DMS53 (cell line): ENCODE measurements around the gene NADK2.
"Not testable (repeated sequence)": the region's sequence is repeated elsewhere in the genome, so short reads cannot be mapped to it uniquely, and the experiment has no call there.

ENCODE experiments used
- DNase-seq: peaks from one replicate; lab custom pipeline; 2025; lab: John Stamatoyannopoulos, UW

The NADK2 gene

DNA sequence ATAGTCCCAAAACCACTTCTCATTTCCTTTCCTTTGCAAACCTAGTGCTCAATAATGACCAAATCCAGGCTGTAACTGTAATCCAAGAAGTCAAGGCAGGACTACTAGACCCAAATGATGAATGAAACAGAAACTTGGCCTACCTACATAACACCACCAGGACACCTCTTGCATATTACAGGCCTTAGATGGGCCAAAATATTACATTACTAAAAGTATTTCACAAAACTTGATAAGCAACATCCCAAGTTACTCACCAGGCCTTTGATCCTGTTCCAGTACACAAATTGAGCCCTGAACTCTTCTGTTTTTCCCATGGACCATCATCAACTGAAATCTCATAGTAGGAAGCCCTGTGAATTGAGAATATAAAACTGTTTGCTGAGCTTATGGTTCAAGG lies 34.8 kb downstream of the NADK2 start:
- no peak for DNase-seq

GRCh38 chr5:36205329-36205728 lies 36.4 kb downstream of the NADK2 start:
- DNase-seq: no peak

- no peak for DNase-seq
These were observed 39.2 kb downstream of the NADK2 start for GRCh38 chr5:36202521-36202961.

- DNase-seq: peak; percentile 57
These were observed 41.2 kb downstream of the NADK2 start for GRCh38 chr5:36200513-36200912.

DNA sequence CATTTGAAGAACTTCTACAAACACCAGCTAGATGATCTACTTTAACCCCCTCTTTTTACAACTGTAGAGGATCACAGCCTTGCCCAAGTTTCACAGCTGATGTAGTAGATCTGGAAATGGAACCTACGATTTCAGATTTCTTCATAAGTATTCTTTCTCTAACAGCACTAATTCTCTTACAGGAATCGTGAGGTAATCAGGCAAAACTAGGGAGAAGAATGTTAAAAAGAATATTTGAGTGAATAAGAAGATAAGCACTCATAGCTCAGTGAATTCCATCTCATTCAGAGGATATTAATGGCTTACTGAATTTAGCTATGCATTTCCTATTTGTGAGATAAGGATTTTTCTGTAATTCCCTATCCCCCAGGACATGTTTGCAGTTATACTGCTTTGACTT lies 42.1 kb downstream of the NADK2 start:
- no peak for DNase-seq

DNA sequence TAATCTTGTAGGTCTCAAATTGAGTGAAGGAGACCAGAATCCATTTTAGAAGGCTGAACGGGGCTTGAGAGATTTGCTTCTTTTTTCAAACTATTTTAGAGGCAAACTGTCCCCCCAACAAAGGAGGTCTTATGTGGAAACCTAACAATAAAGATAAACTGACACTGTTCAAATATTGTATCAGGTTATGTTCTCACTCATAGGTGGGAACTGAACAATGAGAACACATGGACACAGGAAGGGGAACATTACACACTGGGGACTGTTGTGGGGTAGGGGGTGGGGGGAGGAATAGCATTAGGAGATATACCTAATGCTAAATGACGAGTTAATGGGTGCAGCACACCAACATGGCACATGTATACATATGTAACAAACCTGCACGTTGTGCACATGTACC lies 42.9 kb downstream of the NADK2 start:
- DNase-seq: peak; percentile 7

GRCh38 chr5:36198281-36198680 lies 43.4 kb downstream of the NADK2 start:
- DNase-seq: no peak

DNA sequence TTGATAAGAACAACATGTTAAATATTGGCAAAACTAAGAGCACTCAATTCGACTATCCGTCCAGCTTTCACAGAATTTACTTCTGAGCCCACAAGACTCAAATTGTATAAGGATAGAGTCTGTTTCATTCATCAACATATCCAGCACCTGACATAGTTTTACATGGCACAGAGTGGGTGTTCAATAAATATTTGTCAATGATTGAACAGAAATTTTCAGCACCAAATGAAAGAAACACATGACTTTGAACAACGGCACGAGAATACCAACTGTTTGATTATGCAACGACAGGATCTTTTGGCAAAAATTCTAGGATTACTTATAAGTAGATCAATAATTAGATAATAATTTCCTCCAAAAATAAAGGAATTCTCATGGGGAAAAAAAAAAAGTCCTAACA lies 48.0 kb downstream of the NADK2 start:
- no peak for DNase-seq

- not testable (repeated sequence) for DNase-seq
These were observed 57.3 kb downstream of the NADK2 start for GRCh38 chr5:36184408-36184807.

GRCh38 chr5:36181774-36182173 lies 60.0 kb downstream of the NADK2 start:
- no peak for DNase-seq

GRCh38 chr5:36180556-36181350 lies 61.0 kb downstream of the NADK2 start:
- DNase-seq: peak; percentile 56

GRCh38 chr5:36179950-36180349 lies 61.8 kb downstream of the NADK2 start:
- no peak for DNase-seq

GRCh38 chr5:36178524-36178890 lies 63.2 kb downstream of the NADK2 start:
- DNase-seq: no peak

- DNase-seq: peak; percentile 65
These were observed 63.8 kb downstream of the NADK2 start for GRCh38 chr5:36177715-36178523.

DNA sequence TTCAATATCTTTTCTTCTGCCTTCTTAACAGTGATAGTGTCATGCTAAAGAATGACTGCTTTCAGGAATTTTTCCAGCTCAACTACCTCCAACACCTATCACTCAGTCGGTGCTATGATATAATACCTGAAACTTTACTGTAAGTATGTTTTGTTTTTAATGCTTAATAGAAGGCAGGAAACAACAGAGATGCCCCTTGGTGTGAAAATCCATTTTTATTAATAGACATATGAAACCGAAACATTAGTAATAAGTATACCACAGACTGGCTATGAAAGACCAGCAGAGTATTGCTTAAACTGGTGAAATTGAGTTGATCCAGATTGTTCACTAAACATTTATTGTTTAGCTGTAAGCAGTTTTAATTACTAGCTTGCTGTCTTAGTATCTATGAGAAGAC lies 64.6 kb downstream of the NADK2 start:
- no peak for DNase-seq

GRCh38 chr5:36175043-36175442 lies 66.7 kb downstream of the NADK2 start:
- no peak for DNase-seq

DNA sequence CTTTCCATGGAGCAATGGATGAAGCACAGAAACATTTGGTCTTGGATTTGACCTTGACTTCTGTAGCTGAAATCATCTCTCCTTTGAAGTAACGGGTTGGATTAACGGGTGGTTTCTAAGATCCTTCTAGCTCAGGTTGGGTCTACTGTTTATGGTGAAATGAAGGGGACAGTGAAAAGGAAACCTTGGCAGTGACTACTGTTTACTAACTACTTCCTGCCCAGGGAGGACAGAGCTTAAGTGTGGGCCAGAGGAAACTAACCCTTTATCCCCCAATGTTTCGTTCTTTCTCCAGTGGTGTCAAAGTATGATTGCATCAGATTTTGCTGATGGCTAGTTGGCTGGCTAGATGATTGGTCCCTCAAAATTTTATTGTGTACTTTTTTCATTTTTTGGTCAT lies 67.6 kb downstream of the NADK2 start:
- DNase-seq: no peak

DNA sequence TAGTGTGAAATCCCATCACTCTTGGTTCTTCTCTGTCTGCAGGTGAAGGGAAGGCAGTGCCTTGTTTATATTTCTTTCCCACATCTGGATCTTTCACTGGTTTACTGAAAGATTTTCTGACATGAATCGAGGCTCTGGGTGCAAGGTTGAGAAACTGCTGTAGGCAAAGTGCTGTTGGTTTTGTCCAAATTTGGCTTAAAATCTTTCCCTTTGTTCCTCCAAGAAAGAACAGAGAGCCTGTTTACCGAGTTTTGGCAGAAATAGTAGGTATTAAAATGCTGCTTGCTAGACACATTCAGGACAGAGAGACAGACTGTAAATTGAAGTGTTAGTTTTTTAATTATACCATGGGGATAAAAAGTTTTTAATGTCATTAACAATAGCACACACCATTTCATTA lies 68.3 kb downstream of the NADK2 start:
- DNase-seq: no peak

DNA sequence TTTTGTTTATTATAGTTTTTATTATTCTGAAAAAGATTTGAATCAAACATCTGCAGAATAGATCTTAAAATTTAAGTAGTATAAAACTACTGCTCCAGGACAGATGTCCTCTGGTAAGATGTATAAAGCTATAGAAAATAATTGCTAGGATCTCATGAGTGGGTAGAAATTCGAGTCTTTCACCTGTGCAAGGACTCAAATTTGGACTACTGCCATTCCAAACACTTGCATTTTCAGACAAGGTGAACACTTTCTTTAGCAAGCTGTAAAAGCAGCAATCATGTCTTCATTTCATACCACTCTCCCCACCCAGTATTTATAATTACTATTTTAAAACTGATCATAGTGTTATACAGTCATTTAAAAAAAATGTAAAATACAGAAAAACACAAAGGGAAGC lies 69.1 kb downstream of the NADK2 start:
- no peak for DNase-seq

DNA sequence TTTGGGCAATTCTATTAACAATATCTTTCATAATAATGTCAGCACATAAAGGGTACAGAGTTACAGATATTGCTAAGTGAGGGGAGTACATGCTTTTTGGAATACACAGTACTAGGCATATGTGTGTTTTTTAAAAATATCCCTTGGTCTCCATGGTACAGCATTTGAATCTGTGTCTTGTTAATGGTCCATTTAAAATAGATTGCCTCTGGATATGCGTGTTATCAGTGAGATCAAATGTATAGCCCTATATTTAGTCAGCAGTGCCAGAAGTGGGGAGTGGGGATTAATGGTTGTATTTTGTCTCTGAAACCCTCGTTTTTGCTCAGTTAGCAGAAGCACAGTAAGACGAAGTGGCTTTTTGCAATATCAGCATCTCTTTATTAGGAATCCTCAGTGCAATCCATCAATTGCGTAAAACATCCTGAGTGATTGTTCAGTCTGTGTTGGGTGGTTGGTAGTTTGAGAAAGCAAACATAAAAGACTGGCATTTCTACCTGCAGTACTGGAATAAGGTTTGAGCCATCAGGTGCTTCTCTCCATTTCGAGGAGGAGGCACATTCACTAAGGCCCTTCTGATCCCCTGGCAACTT lies 70.8 kb downstream of the NADK2 start:
- no peak for DNase-seq

DNA sequence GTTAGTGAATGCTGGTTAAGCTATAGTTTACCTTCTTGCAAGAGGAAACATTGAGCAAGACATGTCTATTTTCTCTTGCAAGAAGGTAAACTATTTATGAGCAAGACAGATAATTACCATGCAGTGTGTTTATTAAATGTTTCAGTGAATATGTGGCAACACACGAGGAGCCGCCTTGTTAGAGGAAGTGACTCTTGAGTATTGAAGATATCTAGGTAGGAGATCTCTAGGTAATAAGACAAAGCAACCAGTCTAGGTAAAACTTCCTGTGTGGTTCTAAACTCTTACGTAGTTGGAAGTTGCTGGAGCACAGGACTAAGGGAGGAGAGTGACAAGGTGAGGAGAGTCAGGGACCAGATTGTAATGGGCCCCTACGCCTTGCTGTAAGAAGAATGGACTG lies 73.0 kb downstream of the NADK2 start:
- no peak for DNase-seq

- peak; percentile 33 for DNase-seq
These were observed 77.3 kb downstream of the NADK2 start for GRCh38 chr5:36164461-36164860.
